Peyer's patch (tissue), 4 donors: ENCODE results near the gene CHEK1. TPM values are rescaled to one million over a fixed set of nuclear protein-coding genes. Genes with fewer than 3 reads are reported as not detected.

Experiments used
- DNase-seq, 3 donors: peaks; one replicate each; pipeline ENCODE4 v3.0.0-alpha.2; 2017 to 2019
- H3K27ac ChIP-seq, 4 donors: fragments of 200-600 bp; sonication (generic); one replicate each; pipeline ENCODE4 v1.5.1; 2016 to 2019
- H3K27me3 ChIP-seq, 2 donors: fragments of 200-600 bp; sonication (generic); one replicate each; pipeline ENCODE4 v1.5.1; 2019
- H3K36me3 ChIP-seq, 3 donors: fragments of 200-600 bp; sonication (generic); one replicate each; pipeline ENCODE4 v1.5.1; 2016 to 2019
- H3K4me1 ChIP-seq, 4 donors: fragments of 200-600 bp; sonication (generic); one replicate each; pipeline ENCODE4 v1.5.1; 2016 to 2019
- H3K4me3 ChIP-seq, 4 donors: fragments of 200-600 bp; sonication (generic); 1 replicate in 3 of 4; 2 replicates in 1 of 4; pipeline ENCODE4 v1.5.1; 2016 to 2019; ENCODE audit warnings: mild to moderate bottlenecking in 1 of 4
- H3K9me3 ChIP-seq, 4 donors: fragments of 200-600 bp; sonication (generic); one replicate each; pipeline ENCODE4 v1.5.1; 2016 to 2019; ENCODE audit warnings: mild to moderate bottlenecking in 1 of 4
- POLR2A ChIP-seq, 2 donors: fragments of 450-650 bp; IDR thresholded peaks; one replicate each; pipeline ENCODE4 v1.5.1; 2017; ENCODE audit warnings: antibody characterized with exemption in 2 of 2, mild to moderate bottlenecking in 2 of 2, moderate library complexity in 2 of 2
- total RNA-seq, 4 donors: library from RNA; depleted of rRNA; stranded (reverse); fragments of >200 nt; gene quantifications; one replicate each; pipeline ENCODE4 v1.1.0, GENCODE V29; 2016
- TF ChIP-seq, protein P1 (sequence below), 6 experiments: fragments of 450-650 bp in 4 of 6; fragments of 200-600 bp in 2 of 6; sonication (generic) in 1 of 6; IDR thresholded peaks; one replicate each; pipeline ENCODE4 v1.5.1; 2017 to 2019; ENCODE audit warnings: antibody characterized with exemption in 6 of 6, mild to moderate bottlenecking in 3 of 6, moderate library complexity in 1 of 6

CHEK1 gene
- total RNA-seq, 4 donors from 2014 or later: 4.2 to 13.2 (median 6.3) TPM

DNA sequence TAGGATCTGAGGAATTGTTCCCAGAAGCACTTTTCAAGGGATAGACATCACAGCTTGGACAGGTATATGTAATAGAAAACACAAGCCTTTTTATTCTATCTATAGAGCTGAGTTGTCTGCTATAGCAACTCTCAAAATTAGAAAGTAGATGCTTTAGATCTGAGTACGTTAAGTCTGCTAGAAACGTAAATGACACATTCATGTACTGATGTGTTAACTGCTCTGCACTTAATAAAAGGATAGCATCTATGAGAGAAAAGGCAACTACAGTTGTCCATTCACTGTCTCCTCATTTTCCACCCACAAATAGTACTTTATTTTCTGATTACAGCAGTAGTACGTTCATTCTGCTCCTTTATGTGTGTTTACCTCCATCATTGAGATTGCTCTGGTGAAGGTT lies 38.3 kb upstream of the CHEK1 start:
- H3K27ac ChIP-seq: no peak overlapping the region
- no peak overlapping the region for H3K4me3 ChIP-seq
- peaks cover 0 to 28% (median 0%) of the 10 kb centered on the region in 3 donors for H3K36me3 ChIP-seq
- DNase-seq: no peak
- peaks cover 0 to 7% (median 0%) of the 10 kb centered on the region in 4 donors for H3K4me1 ChIP-seq
- no peaks in the 10 kb centered on the region for H3K27me3 ChIP-seq
- TF ChIP-seq, protein P1, sequence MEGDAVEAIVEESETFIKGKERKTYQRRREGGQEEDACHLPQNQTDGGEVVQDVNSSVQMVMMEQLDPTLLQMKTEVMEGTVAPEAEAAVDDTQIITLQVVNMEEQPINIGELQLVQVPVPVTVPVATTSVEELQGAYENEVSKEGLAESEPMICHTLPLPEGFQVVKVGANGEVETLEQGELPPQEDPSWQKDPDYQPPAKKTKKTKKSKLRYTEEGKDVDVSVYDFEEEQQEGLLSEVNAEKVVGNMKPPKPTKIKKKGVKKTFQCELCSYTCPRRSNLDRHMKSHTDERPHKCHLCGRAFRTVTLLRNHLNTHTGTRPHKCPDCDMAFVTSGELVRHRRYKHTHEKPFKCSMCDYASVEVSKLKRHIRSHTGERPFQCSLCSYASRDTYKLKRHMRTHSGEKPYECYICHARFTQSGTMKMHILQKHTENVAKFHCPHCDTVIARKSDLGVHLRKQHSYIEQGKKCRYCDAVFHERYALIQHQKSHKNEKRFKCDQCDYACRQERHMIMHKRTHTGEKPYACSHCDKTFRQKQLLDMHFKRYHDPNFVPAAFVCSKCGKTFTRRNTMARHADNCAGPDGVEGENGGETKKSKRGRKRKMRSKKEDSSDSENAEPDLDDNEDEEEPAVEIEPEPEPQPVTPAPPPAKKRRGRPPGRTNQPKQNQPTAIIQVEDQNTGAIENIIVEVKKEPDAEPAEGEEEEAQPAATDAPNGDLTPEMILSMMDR (IDR thresholded peaks at IDR 0.05): no peak
- no peak for TF ChIP-seq POLR2A (IDR thresholded peaks at IDR 0.05)
- no peaks in the 10 kb centered on the region for H3K9me3 ChIP-seq

DNA sequence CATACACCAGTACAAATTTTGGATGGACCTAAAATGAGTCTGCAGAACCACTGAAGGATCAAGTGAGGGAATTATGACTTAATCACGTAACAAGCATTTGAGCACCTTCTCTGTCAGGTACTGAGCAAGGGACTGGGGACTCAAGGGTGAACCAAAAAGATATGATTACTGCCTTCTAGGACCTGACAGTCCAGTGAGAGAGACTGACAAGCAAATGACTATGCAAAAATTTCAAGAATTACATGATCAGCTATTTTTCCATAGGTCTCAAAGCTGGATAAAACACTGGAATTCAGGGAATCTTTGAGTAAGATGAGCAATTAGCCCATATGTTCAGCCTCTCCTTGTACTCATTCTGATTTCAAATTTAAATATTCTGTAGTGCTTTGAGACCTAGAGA lies 37.5 kb upstream of the CHEK1 start:
- no peaks in the 10 kb centered on the region for H3K27me3 ChIP-seq
- peaks cover 0 to 19% (median 0%) of the 10 kb centered on the region in 3 donors for H3K36me3 ChIP-seq
- H3K4me3 ChIP-seq: no peak overlapping the region
- H3K27ac ChIP-seq: no peak overlapping the region
- TF ChIP-seq, protein P1 (IDR thresholded peaks at IDR 0.05): no peak
- TF ChIP-seq POLR2A (IDR thresholded peaks at IDR 0.05): no peak
- no peaks in the 10 kb centered on the region for H3K9me3 ChIP-seq
- no peak for DNase-seq
- H3K4me1 ChIP-seq: peaks cover 0 to 7% (median 0%) of the 10 kb centered on the region in 4 donors

DNA sequence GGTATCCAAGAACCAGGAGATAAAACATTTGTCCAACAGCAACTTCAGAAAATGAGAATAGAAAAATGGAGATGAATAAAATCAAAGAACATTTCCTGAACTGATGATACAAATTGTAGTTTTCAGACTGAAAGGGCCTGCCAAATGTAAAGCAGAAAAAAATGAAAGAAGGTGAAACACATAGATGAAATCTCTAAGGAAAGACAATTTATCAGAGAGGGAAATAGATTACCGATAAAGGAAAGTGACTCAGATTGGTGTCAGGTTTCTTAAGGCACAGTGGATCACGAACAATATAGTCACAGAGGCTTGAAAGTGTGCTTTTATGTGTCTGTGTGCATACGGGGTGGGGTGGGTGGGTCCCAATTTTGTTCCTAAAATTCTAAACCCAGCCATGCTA lies 36.5 kb upstream of the CHEK1 start:
- no peak for TF ChIP-seq POLR2A (IDR thresholded peaks at IDR 0.05)
- TF ChIP-seq, protein P1 (IDR thresholded peaks at IDR 0.05): no peak
- Histone ChIP-seq H3K4me3 (no peak overlapping the region), H3K27ac (no peak overlapping the region), H3K36me3 (peaks cover 0 to 9% (median 0%) of the 10 kb centered on the region in 3 donors), H3K27me3 (no peaks in the 10 kb centered on the region), H3K9me3 (no peaks in the 10 kb centered on the region), H3K4me1 (peaks cover 0 to 11% (median 2%) of the 10 kb centered on the region in 4 donors)
- DNase-seq: no peak

DNA sequence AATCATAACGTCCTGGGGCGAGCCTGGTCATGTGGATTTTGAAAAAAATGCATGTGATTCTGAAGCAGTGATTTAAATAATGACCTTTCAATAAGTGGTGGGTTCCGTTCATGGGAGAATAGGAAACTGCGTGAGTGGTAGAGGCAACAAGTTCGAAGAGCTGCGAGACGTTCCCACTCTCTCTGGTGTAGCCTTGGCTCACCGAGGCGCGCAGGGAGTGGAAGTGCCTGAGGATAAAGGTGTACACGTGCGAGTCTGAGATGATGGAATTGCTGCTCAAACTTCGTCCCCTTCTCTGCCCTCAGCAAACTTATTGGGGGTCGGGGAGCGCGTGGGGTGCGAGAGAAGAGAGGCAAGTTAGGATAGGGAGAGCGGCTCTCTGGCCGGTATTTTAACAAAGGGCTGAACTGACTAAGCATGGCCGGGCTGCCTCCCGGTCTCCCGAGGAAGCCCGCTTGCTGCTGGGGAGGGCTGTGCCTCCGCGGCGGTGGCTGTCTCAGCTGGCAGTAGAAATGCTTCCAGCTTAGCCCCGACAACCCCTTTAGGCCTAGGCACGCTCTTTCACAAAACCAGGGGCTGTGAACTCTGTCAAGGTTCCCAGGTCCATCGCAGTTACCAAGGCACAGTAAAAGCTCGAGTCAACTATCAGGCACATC lies 33.2 kb upstream of the CHEK1 start:
- Histone ChIP-seq H3K9me3 (no peaks in the 10 kb centered on the region), H3K36me3 (peaks cover 0 to 6% (median 0%) of the 10 kb centered on the region in 3 donors), H3K4me1 (peaks cover 0 to 30% (median 3%) of the 10 kb centered on the region in 4 donors), H3K27me3 (no peaks in the 10 kb centered on the region), H3K4me3 (peak overlapping the region; percentile 76 to 98 (median 85)), H3K27ac (peak overlapping the region; percentile 96 to 100 (median 98))
- no peak for TF ChIP-seq POLR2A (IDR thresholded peaks at IDR 0.05)
- TF ChIP-seq, protein P1 (IDR thresholded peaks at IDR 0.05): no peak
- DNase-seq: peak; percentile 42 to 74 (median 63)

DNA sequence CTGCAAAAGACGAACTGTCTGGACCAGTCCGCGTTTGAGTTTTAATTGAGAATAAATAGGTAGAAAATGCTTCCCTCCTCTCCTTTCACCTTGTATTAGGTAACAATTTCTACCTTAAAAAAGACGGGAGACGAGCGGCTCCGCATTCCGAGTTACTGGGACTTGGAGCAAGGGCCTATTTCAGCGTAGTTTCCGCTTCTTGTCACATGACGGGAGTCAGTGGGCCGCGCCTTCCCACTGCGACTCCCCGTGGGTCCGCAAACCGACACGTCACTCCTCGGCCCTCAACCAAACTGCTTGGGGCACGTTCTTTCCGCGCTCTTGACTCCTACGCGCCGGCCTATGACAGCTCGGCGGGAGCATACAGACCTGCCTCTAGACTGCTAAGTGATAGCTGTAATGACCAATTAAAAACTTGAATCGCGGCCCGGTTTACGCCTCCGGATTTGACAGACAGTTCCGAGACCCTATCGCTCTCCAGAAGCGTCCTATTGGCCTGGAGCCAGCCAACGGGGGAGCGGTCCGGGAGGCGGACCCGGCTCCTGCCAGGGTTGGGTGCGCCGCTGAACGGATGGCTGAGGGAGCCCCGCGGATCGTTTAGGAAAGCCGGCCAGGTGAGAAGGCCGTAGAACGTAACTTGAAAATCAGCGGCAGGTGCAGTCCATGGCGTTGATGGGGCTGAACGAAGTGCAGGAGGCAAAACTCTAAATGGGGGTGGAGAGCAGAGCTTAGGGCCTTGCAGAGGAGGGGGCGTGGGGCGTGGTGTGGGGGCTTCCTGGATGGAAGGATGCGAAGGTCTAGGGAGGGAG lies 32.5 kb upstream of the CHEK1 start, which contains the start of gene STT3A:
Gene STT3A (plus strand): TSS at position 548 of the 809 bp plus-strand sequence. CDS start 3,064 bp downstream, outside the sequence.
- Histone ChIP-seq H3K27ac (peak within 1 kb of the TSS; percentile 96 to 100 (median 98)), H3K4me1 (peaks cover 0 to 30% (median 3%) of the 10 kb centered on the region in 4 donors), H3K27me3 (no peaks in the 10 kb centered on the region), H3K4me3 (peak within 1 kb of the TSS; percentile 76 to 98 (median 85)), H3K9me3 (no peaks in the 10 kb centered on the region), H3K36me3 (peaks cover 0 to 13% (median 0%) of the 10 kb centered on the region in 3 donors)
- DNase-seq: peak; percentile 98 to 100 (median 99)
- TF ChIP-seq, protein P1 (IDR thresholded peaks at IDR 0.05): no peak
- TF ChIP-seq POLR2A (IDR thresholded peaks at IDR 0.05): peak; percentile 79 to 90
